GM18873 (cell line): ENCODE results near the gene GNA15.
"Not testable (repeated sequence)": the region's sequence is repeated elsewhere in the genome, so short reads cannot be mapped to it uniquely, and the experiment has no call there.

Experiments used
- ATAC-seq: cut with Tn5 transposase; IDR thresholded peaks from one replicate; pipeline ENCODE4 v1.9.1; 2021; ENCODE audit warnings: mild to moderate bottlenecking, moderate library complexity, moderate number of reproducible peaks; ENCODE audit not compliant: unreplicated experiment, low FRiP score

GNA15 gene, protein sequence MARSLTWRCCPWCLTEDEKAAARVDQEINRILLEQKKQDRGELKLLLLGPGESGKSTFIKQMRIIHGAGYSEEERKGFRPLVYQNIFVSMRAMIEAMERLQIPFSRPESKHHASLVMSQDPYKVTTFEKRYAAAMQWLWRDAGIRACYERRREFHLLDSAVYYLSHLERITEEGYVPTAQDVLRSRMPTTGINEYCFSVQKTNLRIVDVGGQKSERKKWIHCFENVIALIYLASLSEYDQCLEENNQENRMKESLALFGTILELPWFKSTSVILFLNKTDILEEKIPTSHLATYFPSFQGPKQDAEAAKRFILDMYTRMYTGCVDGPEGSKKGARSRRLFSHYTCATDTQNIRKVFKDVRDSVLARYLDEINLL

GRCh38 chr19:3135961-3136683, at the start of gene GNA15:
GNA15 (plus strand) TSS chr19:3136033; CDS start chr19:3136451, 418 bp downstream.
- no peak for ATAC-seq

DNA sequence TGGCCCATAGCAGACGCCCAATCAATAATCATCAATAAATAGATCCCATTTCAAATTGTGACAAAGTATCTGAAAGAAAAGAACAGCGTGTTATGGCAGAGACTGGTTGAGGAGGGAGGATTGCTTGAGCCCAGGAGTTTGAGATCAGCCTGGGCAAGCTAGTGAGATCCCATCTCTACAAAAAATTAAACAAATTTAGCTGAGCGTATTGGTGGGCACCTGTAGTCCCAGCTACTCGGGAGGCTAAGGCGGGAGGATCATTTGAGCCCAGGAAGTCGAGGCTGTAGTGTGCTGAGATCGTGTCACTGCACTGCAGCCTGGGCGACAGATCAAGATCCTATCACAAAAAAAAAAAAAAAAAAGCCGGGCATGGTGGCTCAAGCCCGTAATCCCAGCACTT, 48.1 kb upstream of the GNA15 start:
- ATAC-seq, result no peak

DNA sequence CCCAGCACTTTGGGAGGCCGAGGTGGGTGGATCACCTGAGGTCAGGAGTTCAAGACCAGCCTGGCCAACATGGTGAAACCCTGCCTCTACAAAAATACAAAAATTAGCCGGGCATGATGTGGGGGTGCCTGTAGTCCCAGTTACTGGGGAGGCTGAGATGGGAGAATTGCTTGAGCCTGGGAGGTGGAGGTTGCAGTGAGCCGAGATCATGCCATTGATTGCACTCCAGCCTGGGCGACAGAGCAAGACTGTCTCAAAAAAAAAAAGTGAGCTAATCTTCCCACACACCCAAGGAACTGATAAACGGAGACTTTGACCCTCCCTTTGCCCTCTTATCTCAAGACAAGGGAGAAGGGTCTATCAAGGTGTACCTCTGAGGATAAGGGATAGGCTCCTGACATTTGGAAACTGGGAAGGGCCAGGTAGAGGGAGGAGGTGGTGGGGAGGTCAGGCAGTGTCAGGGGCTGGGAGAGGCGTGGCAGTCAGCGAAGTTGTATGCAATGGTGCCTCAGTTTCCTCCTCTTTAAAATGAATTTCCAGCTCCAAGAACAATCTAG, 46.5 kb upstream of the GNA15 start:
- ATAC-seq, result not testable (repeated sequence)

DNA sequence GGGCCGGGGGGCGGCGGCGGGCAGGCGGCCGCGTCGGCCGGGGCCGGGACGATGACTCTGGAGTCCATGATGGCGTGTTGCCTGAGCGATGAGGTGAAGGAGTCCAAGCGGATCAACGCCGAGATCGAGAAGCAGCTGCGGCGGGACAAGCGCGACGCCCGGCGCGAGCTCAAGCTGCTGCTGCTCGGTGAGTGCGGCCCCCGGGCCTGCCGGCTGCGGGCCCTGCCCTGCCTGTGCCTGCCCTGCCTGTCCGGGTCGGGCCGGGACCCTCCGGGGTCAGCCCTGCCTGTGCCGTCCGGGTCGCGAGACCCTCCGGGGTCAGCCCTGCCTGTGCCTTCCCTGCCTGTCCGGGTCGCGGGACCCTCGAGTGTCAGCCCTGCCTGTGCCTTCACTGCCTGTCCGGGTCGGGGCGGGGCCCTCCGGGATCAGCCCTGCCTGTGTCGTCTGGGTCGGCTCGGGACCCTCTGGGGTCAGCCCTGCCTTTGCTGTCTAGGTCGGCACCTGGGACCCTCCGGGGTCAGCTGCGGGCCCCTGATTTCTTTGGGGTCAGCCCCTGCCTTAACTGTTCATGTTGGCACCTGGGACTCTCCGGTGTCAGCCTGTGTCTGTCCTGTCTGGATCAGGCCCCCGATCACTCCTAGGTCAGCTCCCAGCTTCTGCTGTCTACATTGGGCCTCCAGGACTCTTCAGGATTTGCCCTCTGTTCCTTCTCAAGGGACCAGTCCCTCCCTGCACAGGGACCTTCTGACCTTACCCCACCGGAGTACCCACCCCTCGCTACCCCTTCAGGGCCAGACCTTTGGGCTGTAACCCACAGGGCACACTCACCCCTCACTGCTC, 41.0 kb upstream of the GNA15 start:
- ATAC-seq, result no peak

DNA sequence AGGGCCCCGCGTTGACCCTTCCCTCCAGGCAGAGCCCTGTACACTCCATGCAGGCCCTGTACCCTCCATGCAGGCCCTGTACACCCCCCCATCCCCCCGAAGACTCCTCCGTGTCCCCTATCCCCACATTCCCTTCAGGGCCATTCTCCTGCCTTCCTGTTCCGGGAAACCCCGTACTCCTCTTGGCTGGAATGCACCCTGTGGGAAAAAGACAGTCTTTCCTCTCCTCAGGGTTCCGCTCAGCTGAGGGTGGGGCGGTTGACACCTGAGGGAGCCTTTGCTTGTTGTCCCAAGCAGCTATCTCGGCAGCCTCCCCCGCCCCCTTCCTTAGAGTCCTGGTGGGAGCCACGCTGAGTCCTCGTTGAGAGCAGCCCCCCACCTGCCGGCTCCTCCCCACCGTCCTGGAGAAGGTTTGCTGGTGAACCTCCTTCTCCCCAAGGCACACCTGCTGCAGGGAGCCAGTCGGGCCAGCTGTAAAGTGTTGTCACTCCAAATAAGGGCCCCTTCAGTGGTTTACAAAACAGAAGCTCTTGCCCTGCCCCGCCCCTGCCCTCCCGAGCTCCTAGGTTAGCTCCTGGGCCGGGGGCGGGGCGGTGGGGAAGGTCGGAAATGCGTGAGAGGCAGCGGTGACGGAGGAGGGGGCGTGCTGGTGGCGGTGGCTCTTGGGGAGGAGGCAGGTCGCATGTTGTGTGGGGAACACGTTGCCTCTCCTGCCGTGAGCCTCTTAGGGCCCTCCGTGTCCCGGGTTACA, 40.2 kb upstream of the GNA15 start:
- no peak for ATAC-seq

DNA sequence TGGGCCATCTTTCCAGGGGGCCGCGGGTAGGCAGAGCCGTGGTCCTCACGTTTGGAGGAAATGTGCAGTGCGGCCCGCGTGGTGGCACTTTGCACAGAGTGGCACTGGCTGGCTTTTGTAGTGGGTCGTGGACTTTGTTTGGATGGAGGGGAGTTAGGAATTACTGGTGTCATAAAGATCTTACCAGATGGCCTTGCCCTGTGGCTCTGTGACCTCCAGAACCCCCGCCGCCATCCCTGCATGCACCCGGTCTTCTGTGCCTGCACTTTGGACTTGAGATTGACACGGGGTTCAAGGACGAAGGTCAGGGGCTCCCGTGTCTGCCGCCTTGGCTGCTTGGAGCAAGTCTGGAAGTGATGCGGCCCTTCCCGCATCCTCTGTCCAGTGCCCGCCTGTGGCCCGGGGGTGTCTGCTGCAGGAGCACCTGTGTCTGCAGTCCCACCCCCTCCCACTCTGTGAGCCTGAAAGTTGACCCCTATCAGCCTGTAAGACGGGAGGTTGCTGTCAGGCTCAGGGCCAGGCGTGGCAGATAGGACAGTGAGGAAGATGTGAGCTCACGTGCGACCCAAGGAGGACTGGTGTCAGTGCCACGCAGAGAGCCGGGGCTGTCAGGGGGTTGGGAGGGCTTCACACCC, 39.4 kb upstream of the GNA15 start:
- ATAC-seq, result no peak

- ATAC-seq, result no peak
Measured at GRCh38 chr19:3096902-3097326, 38.9 kb upstream of the GNA15 start.

GRCh38 chr19:3097442-3097871, 38.4 kb upstream of the GNA15 start:
- no peak for ATAC-seq

DNA sequence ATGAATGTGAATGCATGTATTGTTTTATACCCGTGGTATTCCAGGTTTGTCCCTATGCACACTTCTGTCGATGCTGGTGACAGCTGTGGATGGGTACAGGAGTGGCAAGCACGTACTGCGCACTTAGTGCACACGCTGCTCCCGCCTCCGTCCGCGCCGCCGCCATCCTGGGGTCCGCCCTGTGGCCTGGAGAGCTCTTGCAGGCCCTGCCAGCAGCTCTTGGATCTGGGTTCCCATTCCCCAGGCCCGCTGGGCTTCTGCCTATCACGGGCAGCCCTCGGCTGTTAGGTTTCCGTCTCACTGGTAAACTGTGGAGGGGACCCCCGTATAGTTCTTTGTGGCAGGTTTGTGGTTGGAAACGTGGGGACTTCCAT, 37.7 kb upstream of the GNA15 start:
- ATAC-seq, result no peak

GRCh38 chr19:3098515-3099346, 37.1 kb upstream of the GNA15 start:
- no peak for ATAC-seq

DNA sequence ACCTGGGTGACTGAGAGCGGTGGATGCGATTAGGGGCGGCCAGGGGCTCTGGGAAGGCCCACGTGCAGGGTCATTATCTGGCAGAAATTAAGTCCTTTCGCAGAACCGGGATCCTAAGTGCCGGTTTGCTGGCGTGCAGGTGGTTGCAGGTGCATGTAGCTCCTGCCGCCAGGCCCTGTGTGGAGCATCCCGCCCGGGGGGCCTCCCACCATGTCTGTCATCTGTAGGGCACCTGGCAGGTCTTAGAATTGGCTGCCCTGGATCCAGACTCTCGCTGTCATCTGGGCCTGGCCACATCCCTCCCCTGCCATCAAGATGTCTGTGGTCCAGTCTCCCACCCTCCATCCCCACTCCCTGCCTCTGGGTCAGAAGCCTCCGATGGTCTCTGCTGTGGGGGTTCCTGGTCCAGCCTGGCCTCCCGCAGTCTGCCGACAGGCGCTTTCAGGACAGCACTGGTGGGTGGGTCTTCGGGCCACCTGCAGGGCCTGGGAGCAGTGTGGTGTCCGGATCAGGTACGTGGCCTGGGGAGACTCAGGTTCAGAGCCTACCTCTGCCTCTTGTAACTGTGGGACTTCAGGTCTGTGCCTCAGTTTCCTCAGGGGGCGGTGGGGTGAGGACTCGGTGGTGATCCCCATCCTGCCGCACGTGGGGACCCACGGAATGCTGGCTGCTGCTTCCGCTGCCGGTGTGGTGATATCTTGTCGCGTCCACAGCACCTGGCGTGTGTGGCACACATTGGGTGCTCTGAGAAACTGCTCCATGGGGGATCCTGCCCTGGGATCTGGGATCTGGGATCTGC, 36.3 kb upstream of the GNA15 start:
- ATAC-seq, result no peak

- ATAC-seq, result no peak
Measured at GRCh38 chr19:3100331-3100730, 35.5 kb upstream of the GNA15 start.

GRCh38 chr19:3100747-3101730, 34.8 kb upstream of the GNA15 start:
- no peak for ATAC-seq

- ATAC-seq, result no peak
Measured at GRCh38 chr19:3102239-3103140, 33.3 kb upstream of the GNA15 start.

- ATAC-seq, result no peak
Measured at GRCh38 chr19:3104708-3104983, 31.2 kb upstream of the GNA15 start.
